Measurements from ENCODE around the gene NTM.
"Not testable (repeated sequence)": the region's sequence is repeated elsewhere in the genome, so short reads cannot be mapped to it uniquely, and the experiment has no call there.

NTM gene

DNA sequence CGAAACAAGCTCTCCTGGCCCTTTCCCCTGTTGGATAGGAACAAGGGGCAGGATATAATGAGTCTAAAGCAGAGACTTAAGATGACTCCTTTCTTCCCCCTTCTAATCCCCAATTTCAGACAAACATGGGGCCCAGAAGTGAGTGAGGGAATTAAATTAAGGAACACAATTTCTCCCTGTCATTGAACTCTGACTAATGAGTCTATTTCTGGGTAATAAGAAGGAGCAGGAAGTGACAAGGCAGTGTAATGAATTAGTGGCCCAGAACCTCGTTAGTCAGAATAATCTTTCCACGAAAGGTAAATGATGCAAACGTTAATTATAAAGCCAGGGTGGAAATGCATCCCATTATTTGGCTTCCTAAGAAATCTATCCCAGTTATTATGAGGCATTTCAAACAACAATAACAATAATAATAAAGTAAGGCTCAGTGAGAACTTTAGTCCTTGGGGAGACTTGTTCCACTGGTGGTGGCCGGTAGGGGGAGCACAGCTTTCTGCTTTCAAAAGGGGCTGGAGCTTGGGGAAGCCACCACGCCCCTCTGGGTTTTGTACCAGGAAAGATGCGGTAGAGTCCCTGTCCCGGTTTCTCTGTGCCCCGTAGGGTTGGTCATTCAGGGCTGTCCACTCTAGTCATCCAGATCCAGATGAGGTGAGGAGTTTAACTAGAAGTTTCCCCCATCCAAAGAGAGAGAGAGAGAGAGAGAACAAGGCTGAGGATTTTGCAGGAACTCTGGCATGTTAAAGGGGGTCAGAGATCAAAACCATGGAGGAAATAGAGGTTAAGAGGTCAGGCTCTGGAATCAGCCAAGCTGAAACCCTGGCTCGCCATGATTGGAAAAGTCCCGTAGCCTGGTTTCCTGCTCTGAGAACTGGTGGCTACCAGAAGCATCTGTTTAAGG, 298.3 kb downstream of the NTM start:
- DNase-seq (ENCODE audit: low read depth in 2 of 2) = no peak

DNA sequence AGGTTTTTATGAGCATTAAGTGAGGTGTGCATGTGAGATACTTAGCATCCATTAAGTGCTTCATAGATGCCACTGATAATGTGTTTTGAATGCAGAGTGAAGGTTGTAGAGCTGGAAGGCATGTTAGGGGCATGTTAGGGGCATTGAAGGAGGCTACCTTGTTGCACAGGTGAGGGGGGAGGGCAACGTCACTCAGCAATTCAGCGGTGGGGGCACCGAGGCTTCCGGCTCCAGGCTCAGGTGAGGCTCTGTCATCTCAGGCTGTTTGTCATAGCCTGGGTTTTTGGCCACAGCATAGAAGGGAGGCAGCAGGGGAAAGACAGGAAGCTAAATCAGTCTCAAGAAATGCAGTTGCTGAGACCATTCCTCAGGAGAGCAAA, 299.0 kb downstream of the NTM start:
- DNase-seq (ENCODE audit: low read depth in 2 of 2) = no peak

DNA sequence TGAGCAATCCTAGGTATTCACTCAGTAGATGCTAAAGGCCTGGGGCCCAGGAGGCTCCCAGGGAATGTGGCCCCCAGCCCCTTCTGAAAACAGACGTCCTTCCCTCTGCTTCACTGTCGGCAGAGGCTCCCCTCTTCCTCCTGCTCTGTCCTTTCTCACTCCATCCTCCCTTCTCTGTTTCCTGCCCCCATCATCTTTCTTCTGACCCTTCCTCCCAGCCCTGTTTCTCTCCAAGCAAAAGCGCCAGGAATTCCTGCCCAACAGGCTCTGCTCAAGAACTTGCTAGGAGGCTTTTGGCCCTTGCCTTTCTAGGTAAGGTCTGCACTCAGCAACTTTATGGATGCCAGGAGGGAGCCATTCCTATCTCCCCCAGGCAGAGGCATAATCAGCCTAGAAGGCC, 300.5 kb downstream of the NTM start:
- DNase-seq (ENCODE audit: low read depth in 2 of 2) = no peak

DNA sequence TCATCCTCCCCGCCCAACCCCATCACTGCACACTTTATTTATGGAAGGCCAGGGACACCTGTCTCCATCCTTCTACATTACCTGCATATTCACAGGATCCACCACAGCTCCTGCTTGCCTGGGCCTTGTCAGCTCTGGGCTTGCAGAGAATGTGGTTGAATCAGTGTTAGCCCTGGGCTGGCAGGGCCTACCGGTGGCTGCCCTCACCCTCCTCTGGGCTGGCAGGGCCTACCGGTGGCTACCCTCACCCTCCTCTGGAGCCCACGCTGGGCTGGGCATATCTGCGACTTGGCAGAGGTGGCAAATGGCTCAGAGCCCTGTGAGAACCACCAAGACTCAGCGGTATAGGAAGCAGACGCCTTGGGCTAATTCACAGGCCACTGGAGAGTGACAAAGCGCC, 300.9 kb downstream of the NTM start:
- DNase-seq (ENCODE audit: low read depth in 2 of 2) = no peak

DNA sequence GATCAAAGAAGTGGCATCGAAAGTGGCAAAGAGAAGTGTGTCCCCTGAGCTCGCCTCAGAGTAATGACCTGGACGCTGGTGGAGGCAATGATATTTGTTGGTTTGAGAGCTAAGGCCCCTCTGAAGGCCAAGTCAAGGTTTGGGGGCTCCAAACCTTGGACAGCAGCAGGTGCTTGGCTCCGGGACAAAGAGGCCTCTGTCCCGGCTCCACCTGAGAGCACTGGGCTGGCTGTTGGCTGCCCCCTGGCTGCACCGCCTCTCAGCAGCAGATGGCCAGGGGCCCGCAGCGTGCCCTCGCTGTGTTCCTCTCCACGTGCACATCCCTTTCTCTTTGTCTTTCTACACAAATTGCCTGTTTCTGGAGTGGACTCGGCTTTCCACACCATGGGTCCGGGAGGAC, 301.3 kb downstream of the NTM start:
- no peak for DNase-seq (ENCODE audit: low read depth in 2 of 2)

DNA sequence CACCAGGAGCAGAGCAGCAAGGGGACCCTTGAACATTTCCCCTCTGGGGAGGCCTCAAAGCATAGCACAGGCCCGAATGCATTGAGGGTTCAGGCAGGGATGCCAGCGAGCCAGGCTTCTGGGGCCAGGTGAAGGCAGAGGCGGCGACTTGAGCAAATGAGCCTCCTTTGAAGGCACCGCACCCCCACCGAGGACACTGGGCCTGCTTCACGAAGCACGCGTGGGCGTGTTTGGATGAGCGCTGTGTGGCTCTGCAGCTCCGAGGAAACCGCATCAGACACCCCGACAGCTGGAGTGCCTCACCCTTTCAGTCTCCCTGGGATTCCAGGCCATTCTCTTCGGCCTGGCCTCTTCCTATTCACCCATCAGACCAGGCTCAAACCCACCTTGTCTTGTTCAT, 301.8 kb downstream of the NTM start:
- DNase-seq (ENCODE audit: low read depth in 2 of 2) = no peak

DNA sequence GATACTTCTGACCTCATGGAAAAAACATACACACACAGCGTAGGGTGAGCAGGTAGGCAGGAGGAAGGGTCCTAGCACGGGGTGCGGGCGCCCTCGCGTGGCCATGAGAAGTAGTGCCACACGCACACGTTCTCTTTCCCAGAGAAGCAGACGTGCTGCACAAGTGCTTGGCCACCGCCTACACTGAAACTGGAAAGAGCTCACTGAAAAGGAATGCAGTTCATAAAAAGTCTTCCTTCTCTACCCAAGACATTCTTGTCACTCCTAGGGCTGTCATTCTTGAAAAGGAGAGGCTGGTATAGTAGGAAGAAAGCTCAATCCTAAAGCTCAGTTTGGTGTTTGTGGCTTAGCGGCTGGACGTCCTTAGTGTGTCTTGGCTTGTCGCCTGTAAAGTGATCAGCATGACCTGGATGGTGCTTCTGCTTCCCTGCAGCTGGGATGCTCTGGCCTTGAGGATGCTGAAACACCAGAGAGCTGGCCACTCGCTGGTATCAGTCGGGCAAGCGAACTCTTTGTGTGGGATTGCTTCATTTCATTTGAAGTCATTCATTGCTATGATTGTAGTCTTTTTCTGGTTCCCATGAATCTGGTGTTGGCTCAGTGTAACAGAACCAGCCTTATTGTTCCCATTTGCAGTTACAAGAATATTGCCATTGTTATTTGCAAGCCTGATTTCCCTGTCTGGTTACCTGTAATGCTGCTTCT, 303.8 kb downstream of the NTM start:
- DNase-seq (ENCODE audit: low read depth in 2 of 2) = no peak

DNA sequence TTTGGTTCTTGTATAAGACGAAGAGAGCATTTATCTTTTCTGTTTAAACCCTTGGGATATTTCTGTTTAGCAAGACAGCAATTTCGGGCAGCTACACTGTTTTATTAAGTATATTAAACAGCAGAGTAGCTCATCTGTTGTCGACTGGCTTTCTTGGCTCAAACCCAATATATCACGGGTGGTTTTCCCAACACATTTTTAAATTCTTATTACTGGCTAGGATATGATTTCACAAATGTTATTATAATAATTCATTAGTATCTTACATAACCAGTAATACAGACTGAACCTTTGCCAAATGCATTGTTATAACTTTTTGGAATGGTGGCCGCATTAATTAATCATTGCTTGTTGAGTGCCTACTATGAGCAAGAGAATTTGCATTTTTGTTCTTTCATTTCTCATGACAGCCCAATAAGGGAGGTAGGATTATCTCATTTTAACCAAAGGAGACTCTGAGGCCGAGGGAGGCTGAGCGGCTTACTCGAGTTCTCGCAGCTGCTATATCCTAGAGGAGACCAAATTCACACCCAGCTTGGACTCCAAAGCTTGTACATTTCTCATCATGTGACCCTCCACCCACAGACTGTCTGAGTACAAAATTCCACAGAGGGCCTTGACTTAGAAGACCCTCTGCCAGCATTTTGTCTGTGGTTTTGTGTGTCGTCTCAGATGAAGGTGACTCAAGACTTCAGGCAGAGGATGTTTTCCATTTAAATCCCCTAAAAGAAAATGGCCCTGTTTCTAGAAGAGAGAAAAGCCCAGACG, 304.9 kb downstream of the NTM start:
- no peak for DNase-seq (ENCODE audit: low read depth in 2 of 2)

DNA sequence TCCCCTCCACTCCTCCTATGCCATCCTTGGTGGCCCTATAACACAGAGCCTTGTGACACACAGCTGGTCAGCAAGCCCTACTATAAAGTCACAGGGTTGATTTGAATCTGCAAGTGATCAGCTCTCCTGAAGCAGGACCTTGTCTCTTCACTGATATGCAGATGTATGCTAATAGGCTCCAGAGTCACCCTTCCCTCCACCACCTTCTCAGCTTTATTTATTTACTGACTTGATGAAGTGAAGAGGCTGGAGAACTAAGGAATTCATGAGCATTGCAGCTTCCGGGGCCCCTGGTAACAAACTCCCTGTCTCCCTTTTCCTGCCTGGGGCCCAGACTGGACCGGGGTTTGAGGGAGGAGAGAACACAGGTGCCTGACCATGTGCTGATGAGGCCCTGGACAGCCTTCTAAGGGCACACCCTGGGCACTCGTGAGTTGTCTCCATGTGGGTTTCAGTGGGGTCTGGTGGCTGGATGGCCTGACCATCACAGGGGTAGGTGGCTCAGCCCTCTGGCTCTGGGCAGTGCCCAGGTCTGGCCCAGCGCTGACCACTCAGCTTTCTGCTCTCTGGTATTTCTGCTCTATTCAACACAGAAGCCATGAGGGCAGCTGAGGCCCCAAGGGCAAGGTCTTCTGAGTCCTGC, 307.5 kb downstream of the NTM start:
- DNase-seq (ENCODE audit: low read depth in 2 of 2) = no peak

DNA sequence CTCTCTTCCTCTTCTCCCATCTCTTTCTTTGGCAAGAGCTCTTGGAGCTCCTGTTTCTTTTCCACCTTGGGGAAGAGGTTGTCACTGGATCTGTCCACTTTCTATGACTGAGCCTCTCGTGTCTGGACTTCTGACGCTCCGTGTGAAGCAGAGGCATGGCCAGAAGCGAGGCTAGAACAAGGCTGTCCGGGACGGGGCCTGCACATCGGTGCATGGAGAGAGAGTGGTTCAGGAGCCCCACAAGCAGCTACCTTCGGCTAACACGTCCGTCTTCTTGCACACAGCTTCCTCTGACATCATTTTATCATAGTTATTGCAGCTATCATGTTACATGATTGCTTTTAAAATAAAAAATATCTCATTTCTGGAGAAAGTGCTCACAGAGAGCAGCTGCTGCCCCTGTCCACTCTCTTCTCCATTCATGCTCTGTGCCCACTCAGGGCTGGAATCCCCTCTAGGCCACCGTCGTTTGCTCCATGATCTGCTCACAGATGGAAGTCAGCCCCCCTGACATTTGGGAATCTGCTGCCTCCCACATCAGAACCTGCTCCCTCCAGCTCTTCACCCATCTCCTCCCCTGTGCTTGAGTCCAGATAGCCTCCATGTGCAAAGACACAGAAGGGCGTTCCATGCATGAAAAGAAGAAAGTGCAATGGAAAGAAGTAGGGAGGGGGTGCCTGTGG, 308.4 kb downstream of the NTM start:
- no peak for DNase-seq (ENCODE audit: low read depth in 2 of 2)

DNA sequence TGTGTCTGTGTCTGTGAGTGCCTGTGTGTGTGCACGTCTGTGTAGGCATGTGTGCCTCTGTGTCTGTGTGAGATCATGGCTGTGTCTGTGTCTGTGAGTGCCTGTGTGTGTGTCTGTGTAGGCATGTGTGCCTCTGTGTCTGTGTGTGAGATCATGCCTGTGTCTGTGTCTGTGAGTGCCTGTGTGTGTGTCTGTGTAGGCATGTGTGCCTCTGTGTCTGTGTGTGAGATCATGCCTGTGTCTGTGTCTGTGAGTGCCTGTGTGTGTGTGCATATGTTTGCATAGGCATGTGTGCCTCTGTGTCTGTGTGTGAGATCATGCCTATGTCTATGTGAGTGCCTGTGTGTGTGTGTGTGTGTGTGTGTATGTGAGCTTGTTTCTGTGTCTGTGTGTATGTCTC, 310.0 kb downstream of the NTM start:
- DNase-seq (ENCODE audit: low read depth in 2 of 2) = not testable (repeated sequence)

DNA sequence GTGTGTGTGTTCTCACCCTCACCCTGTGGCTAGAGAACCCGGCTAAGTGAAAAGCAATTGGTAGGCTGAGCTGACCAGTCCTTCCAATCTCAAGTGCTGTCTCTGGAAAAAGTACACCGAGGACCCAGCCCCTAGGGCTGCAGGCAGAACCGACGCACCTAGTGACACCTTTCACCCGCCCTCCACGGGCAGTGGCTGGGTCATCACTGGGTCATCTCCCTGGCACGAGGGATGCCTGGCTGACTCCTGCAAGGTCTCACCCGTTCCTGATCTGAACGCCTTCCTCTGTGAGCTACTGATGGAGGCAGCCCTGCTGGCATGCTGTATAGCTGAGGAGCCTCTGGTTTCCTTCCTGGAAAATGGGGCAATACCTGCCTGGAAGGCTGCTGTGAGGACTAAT, 311.5 kb downstream of the NTM start:
- no peak for DNase-seq (ENCODE audit: low read depth in 2 of 2)

DNA sequence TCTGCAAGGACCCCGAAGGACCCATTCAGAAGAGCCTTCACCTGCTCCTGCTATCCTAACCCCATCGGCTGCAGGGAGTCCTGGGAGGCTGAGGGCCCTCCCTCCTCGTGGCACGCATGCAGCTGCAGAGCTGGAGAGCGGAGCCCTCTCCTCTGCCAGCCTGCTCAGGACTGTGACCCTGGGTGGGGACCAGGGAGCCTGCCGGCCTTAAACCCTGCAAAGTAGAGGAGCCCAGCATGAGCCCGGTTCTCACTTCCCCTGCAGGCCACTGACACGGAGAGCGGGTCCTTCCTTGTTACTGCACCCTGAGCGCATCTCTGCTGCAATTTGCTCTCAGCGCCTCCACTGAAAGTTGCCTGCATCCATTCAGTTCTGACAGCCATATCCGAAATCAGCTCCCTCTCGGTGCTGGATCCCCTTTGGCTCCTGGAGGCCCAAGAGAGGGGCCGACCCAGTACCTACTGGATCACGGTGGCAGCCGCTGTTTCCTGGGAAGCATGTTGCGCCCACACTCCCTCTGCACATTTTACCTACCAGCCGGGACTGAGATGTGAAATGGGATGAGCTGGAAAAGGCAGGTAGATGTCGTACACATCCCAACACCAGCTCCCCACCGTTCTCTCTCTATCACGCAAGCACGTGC, 312.1 kb downstream of the NTM start:
- no peak for DNase-seq (ENCODE audit: low read depth in 2 of 2)

DNA sequence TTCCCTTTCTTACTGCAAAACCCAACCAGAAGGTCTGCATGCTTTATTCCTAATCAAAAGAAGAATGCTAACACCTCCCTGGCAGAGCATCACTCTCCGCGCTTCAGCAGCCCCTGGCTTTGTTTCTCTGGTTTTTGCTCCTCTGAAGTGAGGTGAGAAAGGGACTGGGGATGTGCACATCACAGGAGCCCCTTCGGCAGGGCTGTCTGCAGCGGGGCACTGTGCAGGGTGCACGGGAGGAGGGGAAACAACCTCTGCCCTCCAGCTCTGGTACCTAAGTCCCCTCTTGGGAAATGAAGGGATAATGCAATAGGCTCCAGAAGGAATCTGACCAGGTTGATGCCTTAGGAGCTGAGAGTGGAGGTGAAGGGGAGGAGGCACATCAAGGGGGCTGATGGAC, 312.7 kb downstream of the NTM start:
- DNase-seq (ENCODE audit: low read depth in 2 of 2) = no peak

DNA sequence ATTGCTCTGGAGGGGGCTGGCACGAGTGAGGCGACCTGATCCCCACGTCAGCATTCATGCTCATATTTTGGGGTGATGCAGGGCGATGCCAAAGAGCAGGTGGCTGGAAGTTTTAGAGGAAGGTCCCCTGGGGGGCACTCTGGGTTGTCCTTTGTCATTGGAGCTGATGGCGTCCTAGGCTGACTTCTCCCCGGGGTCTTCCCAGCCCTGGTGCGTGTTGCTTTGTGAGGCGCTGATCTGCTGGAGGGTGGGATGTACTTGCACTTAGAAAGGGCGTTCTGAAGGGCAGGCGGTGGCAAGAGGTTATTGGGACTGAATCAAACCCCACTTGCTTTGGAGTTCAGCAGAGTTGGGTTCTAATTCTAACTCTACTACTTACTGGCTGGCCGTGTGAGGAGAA, 313.3 kb downstream of the NTM start:
- no peak for DNase-seq (ENCODE audit: low read depth in 2 of 2)

DNA sequence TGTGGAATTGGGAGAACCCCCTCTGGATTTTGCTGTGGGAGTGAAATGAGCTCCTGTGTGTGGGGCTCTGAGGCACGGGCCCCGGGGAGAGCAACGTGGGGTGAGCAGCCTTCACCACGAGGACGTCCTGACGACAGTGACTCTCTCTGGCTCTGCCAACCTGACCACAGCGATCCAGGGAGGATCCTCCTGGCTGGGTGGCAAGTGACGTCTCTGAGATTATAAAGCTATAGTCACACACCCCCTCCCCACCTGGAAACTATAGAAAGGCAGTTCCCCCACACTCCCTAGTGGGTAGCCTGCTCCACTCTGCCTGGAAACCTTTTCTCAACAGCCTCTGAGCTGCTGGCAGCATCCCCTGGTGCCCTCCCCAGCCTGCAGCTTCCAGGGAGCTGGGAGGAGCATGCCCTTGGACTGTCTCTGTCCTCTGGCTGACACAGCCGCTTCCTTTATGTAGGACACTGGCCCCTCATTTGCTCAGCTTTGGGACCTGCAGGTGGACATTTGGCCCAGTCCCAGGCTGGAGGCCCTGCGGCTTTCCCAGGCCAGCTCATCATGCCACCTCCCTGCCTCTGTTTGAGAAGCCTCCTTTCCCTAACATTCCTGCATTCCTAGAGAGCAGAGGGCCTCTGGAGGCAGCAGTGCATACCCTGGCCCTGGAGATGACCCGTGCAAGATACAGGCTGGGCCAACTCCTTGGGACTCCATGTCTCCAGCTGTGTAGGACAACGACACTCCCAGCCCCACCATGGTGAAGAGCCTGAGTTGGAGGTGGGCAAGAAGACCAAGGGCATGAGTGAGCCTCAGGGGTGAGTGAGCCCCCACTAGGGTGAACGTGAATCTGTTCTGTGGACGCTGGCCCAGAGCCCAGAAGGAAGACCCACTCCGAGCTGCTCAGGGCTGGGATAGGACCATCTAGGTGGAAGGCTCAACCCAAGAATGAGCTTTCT, 314.0 kb downstream of the NTM start:
- DNase-seq (ENCODE audit: low read depth in 2 of 2) = no peak

DNA sequence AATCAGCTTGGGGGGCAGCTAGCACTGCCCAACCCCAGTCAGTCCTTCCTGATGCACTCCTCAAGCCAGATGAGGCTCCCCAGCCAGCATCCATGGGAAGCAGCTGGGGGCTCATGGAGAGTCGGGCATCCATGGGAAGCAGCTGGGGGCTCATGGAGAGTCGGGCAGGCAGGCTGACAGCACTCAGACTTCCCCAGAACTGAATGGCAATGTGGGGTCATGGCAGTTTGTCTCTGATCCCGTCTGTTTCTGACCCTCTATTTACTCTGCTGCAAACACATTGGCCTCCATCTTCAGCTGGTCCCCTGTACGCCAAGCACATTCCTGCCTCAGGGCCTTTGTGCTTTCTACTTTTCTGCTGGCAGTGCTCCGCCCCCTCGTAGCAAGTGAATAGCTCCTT, 314.8 kb downstream of the NTM start:
- no peak for DNase-seq (ENCODE audit: low read depth in 2 of 2)

DNA sequence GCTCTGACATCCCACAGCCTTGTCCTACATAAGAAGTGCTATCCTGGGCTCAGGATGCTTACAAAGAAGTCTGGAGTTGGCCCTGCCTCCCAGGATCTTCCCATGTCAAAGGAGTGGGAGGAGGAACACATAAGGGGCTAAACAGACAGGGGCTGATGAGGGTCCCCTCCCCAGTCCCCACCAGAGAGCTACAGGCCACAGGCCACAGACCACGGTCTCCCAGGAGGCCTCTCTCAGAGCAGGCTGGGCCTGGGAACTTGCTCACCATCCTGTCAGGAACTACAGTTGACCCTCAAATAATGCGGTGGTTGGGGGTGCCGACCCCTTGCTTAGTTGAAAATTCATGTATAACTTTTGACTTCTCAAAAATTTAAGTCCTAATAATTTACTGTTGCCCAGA, 315.5 kb downstream of the NTM start:
- DNase-seq (ENCODE audit: low read depth in 2 of 2) = no peak

DNA sequence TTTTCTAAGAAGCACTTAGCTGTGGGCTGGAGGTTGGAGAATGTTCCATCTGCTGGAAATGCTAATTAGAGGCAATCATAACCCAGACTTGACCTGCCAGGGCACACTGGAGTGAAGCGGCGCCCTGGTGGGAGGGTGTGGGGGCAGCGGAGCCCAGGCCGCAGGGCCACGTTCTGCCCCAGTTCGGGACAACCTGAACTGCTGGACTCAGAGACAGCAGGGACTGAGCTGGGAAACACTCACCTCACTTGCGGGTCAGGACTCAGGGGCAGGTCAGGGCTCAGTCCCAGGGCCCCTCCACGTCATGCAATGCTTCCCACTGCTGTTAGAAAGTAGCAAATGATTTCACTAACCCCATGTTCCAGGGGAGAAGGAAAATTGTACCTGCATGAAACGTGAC, 316.4 kb downstream of the NTM start:
- DNase-seq (ENCODE audit: low read depth in 2 of 2) = no peak

All from stimulated activated CD8-positive, alpha-beta memory T cell treated with anti-CD3 and anti-CD28 coated beads, Interleukin-2, amount 100 ng/mL, for 1 hour (primary cell).